ENCODE results near the gene PPFIA1. TPM values are rescaled to one million over a fixed set of nuclear protein-coding genes. Genes with fewer than 3 reads are reported as not detected.

PPFIA1 gene
- total RNA-seq, 2 experiments from 2014 or later, result 34.6 to 53.9 TPM

GRCh38 chr11:70270877-70271648, 573 bp downstream of the PPFIA1 start:
- TF ChIP-seq, protein P1, sequence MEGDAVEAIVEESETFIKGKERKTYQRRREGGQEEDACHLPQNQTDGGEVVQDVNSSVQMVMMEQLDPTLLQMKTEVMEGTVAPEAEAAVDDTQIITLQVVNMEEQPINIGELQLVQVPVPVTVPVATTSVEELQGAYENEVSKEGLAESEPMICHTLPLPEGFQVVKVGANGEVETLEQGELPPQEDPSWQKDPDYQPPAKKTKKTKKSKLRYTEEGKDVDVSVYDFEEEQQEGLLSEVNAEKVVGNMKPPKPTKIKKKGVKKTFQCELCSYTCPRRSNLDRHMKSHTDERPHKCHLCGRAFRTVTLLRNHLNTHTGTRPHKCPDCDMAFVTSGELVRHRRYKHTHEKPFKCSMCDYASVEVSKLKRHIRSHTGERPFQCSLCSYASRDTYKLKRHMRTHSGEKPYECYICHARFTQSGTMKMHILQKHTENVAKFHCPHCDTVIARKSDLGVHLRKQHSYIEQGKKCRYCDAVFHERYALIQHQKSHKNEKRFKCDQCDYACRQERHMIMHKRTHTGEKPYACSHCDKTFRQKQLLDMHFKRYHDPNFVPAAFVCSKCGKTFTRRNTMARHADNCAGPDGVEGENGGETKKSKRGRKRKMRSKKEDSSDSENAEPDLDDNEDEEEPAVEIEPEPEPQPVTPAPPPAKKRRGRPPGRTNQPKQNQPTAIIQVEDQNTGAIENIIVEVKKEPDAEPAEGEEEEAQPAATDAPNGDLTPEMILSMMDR (conservative IDR thresholded peaks at IDR 0.05; ENCODE audit: low read length), result 0 out of 2 replicates have a peak, but pooled peaks have one; percentile 4
- TF ChIP-seq EZH2phosphoT487 (IDR thresholded peaks at IDR 0.05; ENCODE audit: borderline replicate concordance, low read depth, low read length), result no peak
- POLR2A ChIA-PET, result no interaction called here
- Histone ChIP-seq H3K9me3 (ENCODE audit: low read length) (no peaks in the 10 kb centered on the region), H3K9me2 (ENCODE audit: insufficient read depth, low read length) (no peaks in the 10 kb centered on the region), H3K79me2 (ENCODE audit: insufficient read depth, low read depth, low read length) (peaks cover 22% of the 10 kb centered on the region; the same call in 1 of the 2 replicates), H4K20me1 (ENCODE audit: insufficient read depth, low read length) (no peaks in the 10 kb centered on the region; the same call in 1 of the 2 replicates), H2AFZ (ENCODE audit: low read length) (peak overlapping the region; percentile 64), H3K4me3 (ENCODE audit: low read depth, low read length, poor library complexity, severe bottlenecking) (peak overlapping the region; percentile 94), H3K4me2 (ENCODE audit: low read length) (peak overlapping the region; percentile 91), H3K4me1 (ENCODE audit: insufficient read depth, low read length, poor library complexity, severe bottlenecking) (peaks cover 11% of the 10 kb centered on the region), H3K27ac (ENCODE audit: low read depth, low read length, poor library complexity, severe bottlenecking) (no peak overlapping the region), H3K36me3 (ENCODE audit: insufficient read depth, low read length) (peaks cover 40% of the 10 kb centered on the region)
- DNase-seq (ENCODE audit: low spot score), result peak; percentile 48
- CTCF ChIA-PET (ENCODE audit: unreplicated experiment), result no interaction called here
- no TSS peak for BruUV-seq (replicated peaks)
- intact Hi-C loops (cut with micrococcal nuclease; ENCODE audit: unreplicated experiment), result loop anchor here (2.0 kb wide), 1 partner anchor 68 kb away; the partner anchor contains the start of gene FADD

- Histone ChIP-seq H2AFZ (ENCODE audit: low read length) (no peak overlapping the region), H4K20me1 (ENCODE audit: insufficient read depth, low read length) (no peaks in the 10 kb centered on the region; the same call in 1 of the 2 replicates), H3K9me3 (ENCODE audit: low read length) (no peaks in the 10 kb centered on the region), H3K27ac (ENCODE audit: low read depth, low read length, poor library complexity, severe bottlenecking) (no peak overlapping the region), H3K36me3 (ENCODE audit: insufficient read depth, low read length) (peaks cover 45% of the 10 kb centered on the region), H3K4me3 (ENCODE audit: low read depth, low read length, poor library complexity, severe bottlenecking) (peak overlapping the region; percentile 94), H3K4me1 (ENCODE audit: insufficient read depth, low read length, poor library complexity, severe bottlenecking) (peaks cover 11% of the 10 kb centered on the region), H3K4me2 (ENCODE audit: low read length) (peak overlapping the region; percentile 91), H3K9me2 (ENCODE audit: insufficient read depth, low read length) (no peaks in the 10 kb centered on the region), H3K79me2 (ENCODE audit: insufficient read depth, low read depth, low read length) (peaks cover 27% of the 10 kb centered on the region; the same call in 1 of the 2 replicates)
- ChIA-PET POLR2A (interaction anchor here (0.6 kb wide), 1 partner anchor 14 kb away, joined by 4 read pairs; no protein-coding TSS in a partner anchor), CTCF (ENCODE audit: unreplicated experiment) (no interaction called here)
- TF ChIP-seq EZH2phosphoT487 (IDR thresholded peaks at IDR 0.05; ENCODE audit: borderline replicate concordance, low read depth, low read length), result no peak
- TF ChIP-seq, protein P1 (conservative IDR thresholded peaks at IDR 0.05; ENCODE audit: low read length), result no peak
- DNase-seq (ENCODE audit: low spot score), result no peak
- intact Hi-C loops (cut with micrococcal nuclease; ENCODE audit: unreplicated experiment), result loop anchor here (2.0 kb wide), 1 partner anchor 69 kb away; the partner anchor contains the start of gene FADD
- BruUV-seq (replicated peaks), result no TSS peak
These were observed 1.1 kb downstream of the PPFIA1 start for GRCh38 chr11:70271649-70271953.

- CTCF ChIA-PET (ENCODE audit: unreplicated experiment), result no interaction called here
- Histone ChIP-seq H3K9me3 (ENCODE audit: low read length) (no peaks in the 10 kb centered on the region), H3K27ac (ENCODE audit: low read depth, low read length, poor library complexity, severe bottlenecking) (no peak overlapping the region), H2AFZ (ENCODE audit: low read length) (no peak overlapping the region), H3K4me1 (ENCODE audit: insufficient read depth, low read length, poor library complexity, severe bottlenecking) (peaks cover 11% of the 10 kb centered on the region), H3K36me3 (ENCODE audit: insufficient read depth, low read length) (peaks cover 45% of the 10 kb centered on the region), H3K9me2 (ENCODE audit: insufficient read depth, low read length) (no peaks in the 10 kb centered on the region), H3K4me2 (ENCODE audit: low read length) (peak overlapping the region; percentile 91), H3K4me3 (ENCODE audit: low read depth, low read length, poor library complexity, severe bottlenecking) (peak overlapping the region; percentile 94), H4K20me1 (ENCODE audit: insufficient read depth, low read length) (no peaks in the 10 kb centered on the region; the same call in 1 of the 2 replicates), H3K79me2 (ENCODE audit: insufficient read depth, low read depth, low read length) (peaks cover 31% of the 10 kb centered on the region; the same call in 1 of the 2 replicates)
- POLR2A ChIA-PET, result interaction anchor here (0.6 kb wide), 1 partner anchor 13 kb away, joined by 4 read pairs; no protein-coding TSS in a partner anchor
- intact Hi-C loops (cut with micrococcal nuclease; ENCODE audit: unreplicated experiment), result no loop called here
- no TSS peak for BruUV-seq (replicated peaks)
- TF ChIP-seq EZH2phosphoT487 (IDR thresholded peaks at IDR 0.05; ENCODE audit: borderline replicate concordance, low read depth, low read length), result no peak
- TF ChIP-seq, protein P1 (conservative IDR thresholded peaks at IDR 0.05; ENCODE audit: low read length), result no peak
- no peak for DNase-seq (ENCODE audit: low spot score)
These were observed 1.5 kb downstream of the PPFIA1 start for GRCh38 chr11:70272009-70272408.
